ENCODE results near the gene YWHAE.

DNA sequence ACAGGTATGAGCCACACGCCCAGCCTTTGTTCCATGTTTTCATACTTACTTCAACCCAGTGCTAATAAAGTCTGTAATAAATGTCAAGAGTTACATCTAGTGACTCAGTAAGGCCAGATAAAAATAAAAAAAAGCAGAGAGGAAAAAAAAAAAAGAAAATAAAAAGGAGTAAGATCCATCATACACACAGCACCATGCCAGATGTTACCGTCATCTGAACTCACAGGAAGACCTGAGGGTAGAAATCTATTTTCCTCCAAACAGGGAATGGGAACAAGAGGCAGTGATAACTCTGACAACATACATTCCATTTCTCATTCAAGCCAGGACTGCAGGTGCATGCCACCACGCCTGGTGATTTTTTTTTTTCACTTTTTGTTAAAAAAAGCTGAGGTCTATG is 35.3 kb upstream of the YWHAE start:
- TF ChIP-seq, protein P1, sequence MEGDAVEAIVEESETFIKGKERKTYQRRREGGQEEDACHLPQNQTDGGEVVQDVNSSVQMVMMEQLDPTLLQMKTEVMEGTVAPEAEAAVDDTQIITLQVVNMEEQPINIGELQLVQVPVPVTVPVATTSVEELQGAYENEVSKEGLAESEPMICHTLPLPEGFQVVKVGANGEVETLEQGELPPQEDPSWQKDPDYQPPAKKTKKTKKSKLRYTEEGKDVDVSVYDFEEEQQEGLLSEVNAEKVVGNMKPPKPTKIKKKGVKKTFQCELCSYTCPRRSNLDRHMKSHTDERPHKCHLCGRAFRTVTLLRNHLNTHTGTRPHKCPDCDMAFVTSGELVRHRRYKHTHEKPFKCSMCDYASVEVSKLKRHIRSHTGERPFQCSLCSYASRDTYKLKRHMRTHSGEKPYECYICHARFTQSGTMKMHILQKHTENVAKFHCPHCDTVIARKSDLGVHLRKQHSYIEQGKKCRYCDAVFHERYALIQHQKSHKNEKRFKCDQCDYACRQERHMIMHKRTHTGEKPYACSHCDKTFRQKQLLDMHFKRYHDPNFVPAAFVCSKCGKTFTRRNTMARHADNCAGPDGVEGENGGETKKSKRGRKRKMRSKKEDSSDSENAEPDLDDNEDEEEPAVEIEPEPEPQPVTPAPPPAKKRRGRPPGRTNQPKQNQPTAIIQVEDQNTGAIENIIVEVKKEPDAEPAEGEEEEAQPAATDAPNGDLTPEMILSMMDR (IDR thresholded peaks at IDR 0.05), result no peak
- TF ChIP-seq EZH2 (IDR thresholded peaks at IDR 0.05), result no peak

All from neural progenitor cell (in vitro differentiated cells).